Measurements from ENCODE around the gene AUNIP.

AUNIP gene

DNA sequence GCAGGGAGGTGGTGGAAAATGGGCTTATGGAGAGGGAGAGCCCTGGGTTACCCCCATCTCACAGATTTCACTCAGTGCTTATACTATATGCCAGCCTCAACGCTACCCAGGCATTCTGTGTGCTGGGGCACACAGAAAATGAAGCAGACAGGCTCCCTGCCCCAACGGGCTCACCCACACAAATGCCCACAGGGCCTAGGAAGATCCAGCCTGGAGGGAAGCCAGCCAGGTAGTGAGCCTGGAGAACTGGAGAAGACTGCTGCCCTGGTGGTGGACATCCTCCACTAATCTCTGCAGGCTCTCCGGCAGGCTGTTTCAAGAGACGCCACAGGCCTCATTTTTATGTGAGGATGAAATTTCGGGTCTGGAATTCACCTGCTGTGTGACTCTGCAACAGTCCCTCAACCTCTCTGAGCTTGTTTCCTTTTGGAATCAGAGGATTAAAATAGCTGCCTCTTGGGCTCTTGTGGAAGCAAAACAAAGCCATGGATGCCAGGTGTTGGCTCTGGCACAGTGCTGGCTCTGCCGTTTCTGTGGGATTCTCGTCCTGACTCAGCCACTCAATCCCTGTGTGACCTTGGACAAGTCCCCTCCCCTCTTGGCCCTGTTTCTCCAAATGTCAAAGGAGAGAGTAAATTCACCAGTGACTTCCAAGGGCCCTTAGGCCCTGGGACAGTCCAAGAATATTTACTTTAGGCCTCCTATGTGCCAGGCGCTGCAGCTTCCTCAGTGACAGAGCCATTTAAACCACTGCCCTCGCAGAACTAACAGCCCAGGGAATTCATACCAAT lies 12.6 kb upstream of the AUNIP start:
- TF ChIP-seq, protein P1, sequence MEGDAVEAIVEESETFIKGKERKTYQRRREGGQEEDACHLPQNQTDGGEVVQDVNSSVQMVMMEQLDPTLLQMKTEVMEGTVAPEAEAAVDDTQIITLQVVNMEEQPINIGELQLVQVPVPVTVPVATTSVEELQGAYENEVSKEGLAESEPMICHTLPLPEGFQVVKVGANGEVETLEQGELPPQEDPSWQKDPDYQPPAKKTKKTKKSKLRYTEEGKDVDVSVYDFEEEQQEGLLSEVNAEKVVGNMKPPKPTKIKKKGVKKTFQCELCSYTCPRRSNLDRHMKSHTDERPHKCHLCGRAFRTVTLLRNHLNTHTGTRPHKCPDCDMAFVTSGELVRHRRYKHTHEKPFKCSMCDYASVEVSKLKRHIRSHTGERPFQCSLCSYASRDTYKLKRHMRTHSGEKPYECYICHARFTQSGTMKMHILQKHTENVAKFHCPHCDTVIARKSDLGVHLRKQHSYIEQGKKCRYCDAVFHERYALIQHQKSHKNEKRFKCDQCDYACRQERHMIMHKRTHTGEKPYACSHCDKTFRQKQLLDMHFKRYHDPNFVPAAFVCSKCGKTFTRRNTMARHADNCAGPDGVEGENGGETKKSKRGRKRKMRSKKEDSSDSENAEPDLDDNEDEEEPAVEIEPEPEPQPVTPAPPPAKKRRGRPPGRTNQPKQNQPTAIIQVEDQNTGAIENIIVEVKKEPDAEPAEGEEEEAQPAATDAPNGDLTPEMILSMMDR (IDR thresholded peaks at IDR 0.05; ENCODE audit: low read length) = no peak
- TF ChIP-seq EZH2 (IDR thresholded peaks at IDR 0.05; ENCODE audit: borderline replicate concordance, low read length) = no peak
- Histone ChIP-seq H3K27ac (ENCODE audit: low read depth, low read length, poor library complexity, severe bottlenecking) (no peak overlapping the region), H3F3A (ENCODE audit: insufficient read depth, low read length) (no peaks in the 10 kb centered on the region), H2AFZ (ENCODE audit: low read length) (no peak overlapping the region), H3K9me2 (ENCODE audit: low read depth, low read length) (no peaks in the 10 kb centered on the region), H3K27me3 (ENCODE audit: insufficient read depth, low read length) (no peaks in the 10 kb centered on the region), H4K20me1 (ENCODE audit: insufficient read depth, low read length) (no peaks in the 10 kb centered on the region), H3K9ac (ENCODE audit: low read length) (no peak overlapping the region), H3K9me3 (ENCODE audit: low read length) (no peaks in the 10 kb centered on the region), H3K4me2 (ENCODE audit: low read length) (no peak overlapping the region), H3K79me2 (ENCODE audit: insufficient read depth, low read length) (no peaks in the 10 kb centered on the region), H3K4me3 (ENCODE audit: low read depth, low read length, poor library complexity, severe bottlenecking) (no peak overlapping the region), H3K36me3 (ENCODE audit: insufficient read depth, low read length) (no peaks in the 10 kb centered on the region), H3K4me1 (ENCODE audit: insufficient read depth, low read length, severe bottlenecking) (peaks cover 24% of the 10 kb centered on the region)

DNA sequence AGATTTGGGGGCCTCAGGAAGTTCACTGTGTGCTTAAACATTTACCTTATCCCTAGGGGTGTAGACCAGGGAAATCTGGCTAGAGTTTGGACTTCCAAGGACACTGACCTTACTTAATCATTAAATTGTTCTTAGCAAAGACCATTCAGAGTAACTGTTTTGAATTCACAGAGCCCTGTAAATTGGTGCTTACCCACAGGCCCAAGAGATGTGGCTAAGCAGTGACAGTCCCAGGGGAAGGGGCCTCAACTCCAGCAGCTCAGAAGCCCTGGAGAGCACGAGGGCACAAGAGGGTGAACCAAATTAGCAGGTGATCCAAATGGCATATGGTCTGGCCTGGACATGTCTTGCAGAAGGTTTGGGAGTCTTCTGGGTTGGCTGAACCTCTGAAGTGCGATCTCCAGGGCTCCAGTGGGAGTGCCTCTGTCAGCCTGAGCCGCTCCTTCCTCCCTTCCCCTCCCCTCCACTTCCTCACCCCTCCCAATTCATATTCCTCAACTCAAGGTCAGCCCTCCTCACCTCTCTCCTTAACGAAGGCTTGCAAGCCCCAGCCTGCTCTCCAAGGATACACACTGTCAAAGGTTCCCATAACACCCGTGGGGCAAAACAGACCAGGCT lies 11.9 kb upstream of the AUNIP start:
- Histone ChIP-seq H3K4me3 (ENCODE audit: low read depth, low read length, poor library complexity, severe bottlenecking) (no peak overlapping the region), H3K27me3 (ENCODE audit: insufficient read depth, low read length) (no peaks in the 10 kb centered on the region), H3K79me2 (ENCODE audit: insufficient read depth, low read length) (no peaks in the 10 kb centered on the region), H3K4me2 (ENCODE audit: low read length) (no peak overlapping the region), H3K9me3 (ENCODE audit: low read length) (no peaks in the 10 kb centered on the region), H3F3A (ENCODE audit: insufficient read depth, low read length) (no peaks in the 10 kb centered on the region), H3K4me1 (ENCODE audit: insufficient read depth, low read length, severe bottlenecking) (peaks cover 24% of the 10 kb centered on the region), H3K9me2 (ENCODE audit: low read depth, low read length) (no peaks in the 10 kb centered on the region), H2AFZ (ENCODE audit: low read length) (no peak overlapping the region), H4K20me1 (ENCODE audit: insufficient read depth, low read length) (no peaks in the 10 kb centered on the region), H3K36me3 (ENCODE audit: insufficient read depth, low read length) (no peaks in the 10 kb centered on the region), H3K9ac (ENCODE audit: low read length) (no peak overlapping the region), H3K27ac (ENCODE audit: low read depth, low read length, poor library complexity, severe bottlenecking) (no peak overlapping the region)
- TF ChIP-seq EZH2 (IDR thresholded peaks at IDR 0.05; ENCODE audit: borderline replicate concordance, low read length) = no peak
- TF ChIP-seq, protein P1 (IDR thresholded peaks at IDR 0.05; ENCODE audit: low read length) = no peak

DNA sequence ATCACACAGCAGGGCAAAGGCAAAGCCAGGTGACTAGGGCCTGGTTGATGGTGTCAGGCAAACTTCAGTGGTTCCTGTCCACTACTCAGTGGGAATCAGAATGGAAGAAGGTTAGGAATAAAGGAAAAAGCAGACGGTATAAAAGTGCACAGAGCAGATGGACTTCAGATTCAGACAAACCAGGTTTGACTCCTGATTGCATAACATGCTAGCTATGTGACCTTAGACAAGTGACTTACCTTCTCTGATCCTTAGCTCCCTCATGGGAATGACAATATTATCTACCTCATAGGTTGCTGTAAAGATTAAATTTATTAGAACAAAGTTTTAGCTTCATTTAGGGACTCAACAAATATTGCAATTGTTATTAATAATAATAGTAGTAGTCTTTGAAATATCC lies 11.4 kb upstream of the AUNIP start:
- no peak overlapping the region for H3K4me2 ChIP-seq (ENCODE audit: low read length)
- H3K79me2 ChIP-seq (ENCODE audit: insufficient read depth, low read length) = no peaks in the 10 kb centered on the region
- no peak overlapping the region for H3K27ac ChIP-seq (ENCODE audit: low read depth, low read length, poor library complexity, severe bottlenecking)
- H2AFZ ChIP-seq (ENCODE audit: low read length) = no peak overlapping the region
- H3K27me3 ChIP-seq (ENCODE audit: insufficient read depth, low read length) = no peaks in the 10 kb centered on the region
- no peak overlapping the region for H3K4me3 ChIP-seq (ENCODE audit: low read depth, low read length, poor library complexity, severe bottlenecking)
- no peak overlapping the region for H3K9ac ChIP-seq (ENCODE audit: low read length)
- H3K9me3 ChIP-seq (ENCODE audit: low read length) = no peaks in the 10 kb centered on the region
- TF ChIP-seq, protein P1 (IDR thresholded peaks at IDR 0.05; ENCODE audit: low read length) = no peak
- H3K4me1 ChIP-seq (ENCODE audit: insufficient read depth, low read length, severe bottlenecking) = peaks cover 21% of the 10 kb centered on the region
- H3K9me2 ChIP-seq (ENCODE audit: low read depth, low read length) = no peaks in the 10 kb centered on the region
- H3K36me3 ChIP-seq (ENCODE audit: insufficient read depth, low read length) = no peaks in the 10 kb centered on the region
- no peaks in the 10 kb centered on the region for H3F3A ChIP-seq (ENCODE audit: insufficient read depth, low read length)
- no peaks in the 10 kb centered on the region for H4K20me1 ChIP-seq (ENCODE audit: insufficient read depth, low read length)
